SK-N-SH (cell line): ENCODE results near the gene PPP1R18. TPM values are rescaled to one million over a fixed set of nuclear protein-coding genes. Genes with fewer than 3 reads are reported as not detected.
A peak's percentile ranks its signal among the peaks of the same experiment; 100 is the strongest.

Experiments used
- CTCF ChIA-PET: fragments of 300-600, 350-600 bp; formaldehyde crosslinking; extraction: SDS; loops from one replicate; lab custom pipeline; 2021; lab: Yijun Ruan, JAX
- POLR2A ChIA-PET: fragments of 350-600 bp; sonication (Branson Sonifier 250); formaldehyde crosslinking; extraction: SDS; loops from one replicate; lab custom pipeline; 2020; ENCODE audit warnings: antibody characterized with exemption, inconsistent platforms; lab: Yijun Ruan, JAX
- DNase-seq: peaks from one replicate; pipeline ENCODE4 v3.0.0; 2012
- H2AFZ ChIP-seq: fragments of 200-600 bp; sonication (generic); 2 replicates; pipeline ENCODE4 v1.8.1; 2016; ENCODE audit warnings: antibody characterized with exemption, mild to moderate bottlenecking, low read depth
- H3F3A ChIP-seq: fragments of 200-600 bp; sonication (generic); replicated peaks from 2 replicates; pipeline ENCODE3; 2016; ENCODE audit warnings: antibody characterized with exemption, mild to moderate bottlenecking; ENCODE audit not compliant: insufficient read depth
- H3K27ac ChIP-seq, 2 experiments: fragments of 200-500 bp in 1 of 2; fragments of 200-600 bp in 1 of 2; sonication (Bioruptor generic) in 1 of 2; sonication (generic), shearing (Covaris generic) in 1 of 2; 2 replicates each; pipeline versions ENCODE4 v1.5.1 to v1.6.1; 2014 to 2016; ENCODE audit warnings: low read depth in 2 of 2, inconsistent platforms in 1 of 2, low read length in 1 of 2, mild to moderate bottlenecking in 1 of 2, mixed read lengths in 1 of 2
- H3K27me3 ChIP-seq: fragments of 200-600 bp; sonication (generic), shearing (Covaris generic); 2 replicates; pipeline ENCODE4 v1.6.1; 2016; ENCODE audit warnings: mixed run types; ENCODE audit not compliant: insufficient read depth
- H3K36me3 ChIP-seq, 2 experiments: fragments of 200-500 bp in 1 of 2; fragments of 200-600 bp in 1 of 2; sonication (Bioruptor generic) in 1 of 2; sonication (generic) in 1 of 2; replicated peaks in 1 of 2; 2 replicates each; pipeline versions ENCODE3 to v1.5.1; 2014 to 2016; ENCODE audit warnings: low read length in 1 of 2, mild to moderate bottlenecking in 1 of 2; ENCODE audit not compliant: insufficient read depth in 2 of 2, control insufficient read depth in 1 of 2
- H3K4me1 ChIP-seq, 2 experiments: fragments of 200-500 bp in 1 of 2; fragments of 200-600 bp in 1 of 2; sonication (Bioruptor generic) in 1 of 2; sonication (generic), shearing (Covaris generic) in 1 of 2; 2 replicates each; pipeline versions ENCODE4 v1.5.1 to v1.6.1; 2014 to 2016; ENCODE audit warnings: low read depth in 1 of 2, low read length in 1 of 2, mixed run types in 1 of 2; ENCODE audit not compliant: insufficient read depth in 2 of 2, control insufficient read depth in 1 of 2
- H3K4me2 ChIP-seq: fragments of 200-600 bp; sonication (generic), shearing (Covaris generic); 2 replicates; pipeline ENCODE4 v1.6.1; 2017; ENCODE audit warnings: mixed run types
- H3K4me3 ChIP-seq, 2 experiments: fragments of 200-500 bp in 1 of 2; fragments of 200-600 bp in 1 of 2; sonication (Bioruptor generic) in 1 of 2; sonication (generic), shearing (Covaris generic) in 1 of 2; 2 replicates each; pipeline versions ENCODE4 v1.5.1 to v1.8.1; 2014 to 2016; ENCODE audit warnings: low read depth in 2 of 2, inconsistent platforms in 1 of 2, low read length in 1 of 2, mild to moderate bottlenecking in 1 of 2, mixed read lengths in 1 of 2, moderate library complexity in 1 of 2
- H3K79me2 ChIP-seq: fragments of 200-600 bp; sonication (generic); 2 replicates; pipeline ENCODE4 v1.8.1; 2017; ENCODE audit warnings: mild to moderate bottlenecking; ENCODE audit not compliant: insufficient read depth
- H3K9ac ChIP-seq: fragments of 200-600 bp; sonication (generic); 2 replicates; pipeline ENCODE4 v1.6.1; 2017; ENCODE audit warnings: mixed run types
- H3K9me2 ChIP-seq: fragments of 200-600 bp; sonication (generic); 2 replicates; pipeline ENCODE4 v1.6.1; 2017; ENCODE audit warnings: mixed run types
- H3K9me3 ChIP-seq: fragments of 200-600 bp; sonication (generic); 2 replicates; pipeline ENCODE4 v1.6.1; 2017; ENCODE audit warnings: mixed run types, mild to moderate bottlenecking, moderate library complexity
- H4K20me1 ChIP-seq: fragments of 200-600 bp; sonication (generic); 2 replicates; pipeline ENCODE4 v1.6.1; 2017; ENCODE audit warnings: mild to moderate bottlenecking, mixed run types; ENCODE audit not compliant: insufficient read depth
- ELF1 ChIP-seq: IDR thresholded peaks from 2 replicates; pipeline ENCODE4 v1.4.0; 2012
- EP300 ChIP-seq, 2 experiments: IDR thresholded peaks; 2 replicates each; pipeline versions ENCODE4 v1.4.0 to v1.6.1; 2012; ENCODE audit warnings: borderline replicate concordance in 1 of 2, low read depth in 1 of 2, low read length in 1 of 2
- EZH2phosphoT487 ChIP-seq: fragments of 200-600 bp; sonication (generic); IDR thresholded peaks from 2 replicates; pipeline ENCODE4 v1.6.1; 2017; ENCODE audit warnings: low read depth, mixed run types, mild to moderate bottlenecking, antibody characterized with exemption, moderate library complexity, borderline replicate concordance
- FOSL2 ChIP-seq: IDR thresholded peaks from 2 replicates; pipeline ENCODE4 v1.4.0; 2012; ENCODE audit warnings: low read depth, mild to moderate bottlenecking, moderate library complexity, borderline replicate concordance
- FOXJ3 ChIP-seq: sonication (generic); formaldehyde crosslinking; IDR thresholded peaks from 2 replicates; pipeline ENCODE4 v1.5.1; 2020; ENCODE audit warnings: mild to moderate bottlenecking, missing genetic modification reagents
- MXI1 ChIP-seq: IDR thresholded peaks from 2 replicates; pipeline ENCODE4 v1.6.1; 2012; ENCODE audit warnings: mild to moderate bottlenecking, low read depth, low read length, improper control_type of control experiment
- POLR2AphosphoS5 ChIP-seq: IDR thresholded peaks from 2 replicates; pipeline ENCODE4 v1.6.1; 2012; ENCODE audit warnings: low read depth, low read length
- RFX5 ChIP-seq: IDR thresholded peaks from 2 replicates; pipeline ENCODE4 v1.6.1; 2012; ENCODE audit warnings: mild to moderate bottlenecking, improper control_type of control experiment, low read length
- TCF12 ChIP-seq: IDR thresholded peaks from 2 replicates; pipeline ENCODE4 v1.4.0; 2012
- YY1 ChIP-seq: IDR thresholded peaks from 2 replicates; pipeline ENCODE4 v1.4.0; 2012; ENCODE audit warnings: low read depth, mild to moderate bottlenecking
- WGBS: methylation state at CpG from one replicate; pipeline ENCODE4 v1.1.6; 2017; ENCODE audit warnings: low lambda C conversion rate; 5-methylcytosine and 5-hydroxymethylcytosine counted together
- polyA plus RNA-seq, 3 experiments: library from polyadenylated mRNA; depleted of rRNA; stranded (reverse); fragments of >200 nt; gene quantifications; 2 replicates each; pipeline ENCODE4 v1.2.3, GENCODE V29; 2012
- TF ChIP-seq, protein P1 (sequence below): IDR thresholded peaks from 2 replicates; pipeline ENCODE4 v1.4.0; 2012; ENCODE audit warnings: low read depth, borderline replicate concordance
- TF ChIP-seq, protein P2 (sequence below): fragments of 200-600 bp; sonication (generic); IDR thresholded peaks from 2 replicates; pipeline ENCODE4 v1.6.1; 2017; ENCODE audit warnings: antibody characterized with exemption, mild to moderate bottlenecking, moderate library complexity
- TF ChIP-seq, protein P3 (sequence below): IDR thresholded peaks from 2 replicates; pipeline ENCODE4 v1.6.1; 2012; ENCODE audit warnings: mild to moderate bottlenecking, low read depth, low read length, moderate library complexity

PPP1R18 gene
- polyA plus RNA-seq, 1 of the 3 experiments (the other 2 are of a cell fraction): 73.2 TPM

DNA sequence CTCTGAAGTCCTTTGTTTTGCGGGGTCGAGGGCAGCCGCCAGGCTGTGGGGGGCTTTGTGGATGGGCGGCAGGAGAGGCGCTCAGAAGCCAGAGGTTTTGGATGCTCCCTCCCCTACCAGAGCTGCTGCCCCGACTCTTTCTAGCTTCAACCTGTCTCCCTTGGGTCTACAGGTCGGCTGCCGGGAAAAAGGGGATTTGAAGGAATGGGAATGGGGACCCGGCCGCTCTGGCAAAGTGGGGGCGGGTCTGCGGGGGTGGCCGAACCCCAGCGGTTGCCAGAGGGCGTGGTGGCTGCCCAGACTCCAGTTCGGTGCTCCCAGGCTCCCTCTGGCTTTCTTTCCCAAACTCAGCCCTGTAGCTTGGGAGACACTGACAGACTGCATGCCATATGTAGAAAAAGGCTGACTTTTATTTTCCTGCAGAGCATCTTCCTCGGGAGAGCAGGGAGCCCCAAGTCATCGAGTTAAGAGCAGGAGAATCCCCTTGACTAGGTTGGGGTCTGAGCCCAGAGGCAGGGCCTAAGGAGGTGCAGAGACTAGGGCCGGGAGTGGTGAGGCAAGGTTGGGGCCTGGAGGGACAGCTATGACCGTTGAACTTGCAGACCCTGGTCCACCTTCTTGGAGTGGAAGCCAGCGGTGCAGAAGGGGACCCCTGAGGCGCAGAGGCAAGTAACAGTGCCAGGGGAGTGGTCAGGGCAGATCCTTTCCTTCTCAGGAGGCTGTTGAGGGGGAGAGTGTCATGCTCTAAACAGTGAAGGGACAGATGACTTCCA, 1.4 kb upstream of the PPP1R18 start:
- POLR2A ChIA-PET: interaction anchor here (0.9 to 1.9 kb wide), 6 partner anchors 29 to 73 kb away, joined by 3 to 10 read pairs (median 4); partner anchors contain the start of genes MDC1 and MRPS18B
- no peaks in the 10 kb centered on the region for H3K27me3 ChIP-seq
- no peaks in the 10 kb centered on the region; the same call in 1 of the 2 replicates for H4K20me1 ChIP-seq
- H3K9me3 ChIP-seq: no peaks in the 10 kb centered on the region
- peak; percentile 47 for DNase-seq
- H3K36me3 ChIP-seq: peaks cover 0 to 7% of the 10 kb centered on the region in 2 experiments
- peak overlapping the region; percentile 97 for H3K9ac ChIP-seq
- no peaks in the 10 kb centered on the region for H3K9me2 ChIP-seq
- WGBS: 13% methylated on average over 11 of the region's 22 CpGs
- peak overlapping the region; percentile 49 for H2AFZ ChIP-seq
- peak overlapping the region; percentile 93 to 97 for H3K27ac ChIP-seq
- H3K4me2 ChIP-seq: peak overlapping the region; percentile 98
- TF ChIP-seq, protein P1, sequence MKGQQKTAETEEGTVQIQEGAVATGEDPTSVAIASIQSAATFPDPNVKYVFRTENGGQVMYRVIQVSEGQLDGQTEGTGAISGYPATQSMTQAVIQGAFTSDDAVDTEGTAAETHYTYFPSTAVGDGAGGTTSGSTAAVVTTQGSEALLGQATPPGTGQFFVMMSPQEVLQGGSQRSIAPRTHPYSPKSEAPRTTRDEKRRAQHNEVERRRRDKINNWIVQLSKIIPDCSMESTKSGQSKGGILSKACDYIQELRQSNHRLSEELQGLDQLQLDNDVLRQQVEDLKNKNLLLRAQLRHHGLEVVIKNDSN: no peak
- TF ChIP-seq POLR2AphosphoS5 (peak; percentile 40; the same call in 1 of the 2 replicates), MXI1 (peak; percentile 34), YY1 (no peak)
- TF ChIP-seq, protein P2, sequence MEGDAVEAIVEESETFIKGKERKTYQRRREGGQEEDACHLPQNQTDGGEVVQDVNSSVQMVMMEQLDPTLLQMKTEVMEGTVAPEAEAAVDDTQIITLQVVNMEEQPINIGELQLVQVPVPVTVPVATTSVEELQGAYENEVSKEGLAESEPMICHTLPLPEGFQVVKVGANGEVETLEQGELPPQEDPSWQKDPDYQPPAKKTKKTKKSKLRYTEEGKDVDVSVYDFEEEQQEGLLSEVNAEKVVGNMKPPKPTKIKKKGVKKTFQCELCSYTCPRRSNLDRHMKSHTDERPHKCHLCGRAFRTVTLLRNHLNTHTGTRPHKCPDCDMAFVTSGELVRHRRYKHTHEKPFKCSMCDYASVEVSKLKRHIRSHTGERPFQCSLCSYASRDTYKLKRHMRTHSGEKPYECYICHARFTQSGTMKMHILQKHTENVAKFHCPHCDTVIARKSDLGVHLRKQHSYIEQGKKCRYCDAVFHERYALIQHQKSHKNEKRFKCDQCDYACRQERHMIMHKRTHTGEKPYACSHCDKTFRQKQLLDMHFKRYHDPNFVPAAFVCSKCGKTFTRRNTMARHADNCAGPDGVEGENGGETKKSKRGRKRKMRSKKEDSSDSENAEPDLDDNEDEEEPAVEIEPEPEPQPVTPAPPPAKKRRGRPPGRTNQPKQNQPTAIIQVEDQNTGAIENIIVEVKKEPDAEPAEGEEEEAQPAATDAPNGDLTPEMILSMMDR: peak; percentile 27; the same call in 1 of the 2 replicates
- CTCF ChIA-PET: interaction anchor here (2.2 to 29.8 kb wide), 3 partner anchors 9 to 35 kb away, joined by 5 to 838 read pairs (median 56); partner anchors contain the start of genes FLOT1, MDC1 and TUBB
- peaks cover 76% of the 10 kb centered on the region for H3K79me2 ChIP-seq
- peaks cover 9% of the 10 kb centered on the region for H3F3A ChIP-seq
- peak overlapping the region; percentile 74 to 77 for H3K4me3 ChIP-seq
- H3K4me1 ChIP-seq: peaks cover 17 to 60% of the 10 kb centered on the region in 2 experiments; a peak in 2 of 4 replicates

DNA sequence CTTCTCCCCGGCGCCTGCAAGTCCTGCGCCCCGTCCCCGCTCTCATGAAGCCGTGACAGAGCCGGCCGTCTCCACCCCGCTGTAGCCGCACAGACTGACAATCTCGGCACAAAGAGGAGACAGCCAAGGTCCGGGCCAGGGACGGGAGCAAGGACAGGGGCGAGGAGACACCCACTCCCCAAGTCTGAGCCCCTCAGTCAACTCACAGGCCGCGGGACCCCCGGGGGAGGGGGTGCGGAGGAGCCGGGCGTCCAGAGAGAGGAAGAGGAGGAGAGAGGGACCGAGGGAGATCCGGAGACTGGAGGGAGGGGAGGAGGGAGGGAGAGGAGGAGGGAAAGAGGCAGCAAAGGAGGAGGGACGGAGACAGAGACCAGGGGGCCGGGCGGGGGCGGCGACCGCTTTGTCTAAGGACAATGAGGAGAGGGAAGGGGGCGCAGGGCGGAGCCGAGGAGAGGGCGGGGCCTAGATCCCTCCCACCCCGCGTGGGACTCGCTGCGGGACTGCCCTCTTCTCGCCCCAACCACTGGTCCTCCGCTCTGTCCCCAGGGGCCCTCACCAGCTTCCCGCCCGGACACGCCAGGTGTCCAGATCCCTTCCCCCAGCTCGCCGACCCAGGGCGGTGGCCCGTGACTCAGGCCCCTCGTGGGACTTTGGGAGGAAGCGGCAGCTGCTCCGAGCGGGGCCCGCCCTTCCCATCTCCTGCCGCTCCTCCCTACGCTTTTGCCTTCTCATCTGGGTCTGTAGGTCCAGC, 638 bp upstream of the PPP1R18 start:
- H3F3A ChIP-seq: peaks cover 16% of the 10 kb centered on the region
- H3K36me3 ChIP-seq: peaks cover 0 to 7% of the 10 kb centered on the region in 2 experiments
- POLR2A ChIA-PET: interaction anchor here (0.9 to 1.9 kb wide), 5 partner anchors 30 to 72 kb away, joined by 3 to 10 read pairs (median 5); partner anchors contain the start of gene MDC1
- peak overlapping the region; percentile 98 for H3K4me2 ChIP-seq
- peaks cover 84% of the 10 kb centered on the region for H3K79me2 ChIP-seq
- peak overlapping the region; percentile 97 for H3K9ac ChIP-seq
- H3K9me2 ChIP-seq: no peaks in the 10 kb centered on the region
- WGBS: 3% methylated on average over 34 of the region's 52 CpGs
- H3K9me3 ChIP-seq: no peaks in the 10 kb centered on the region
- DNase-seq: peak; percentile 93
- H3K27ac ChIP-seq: peak overlapping the region; percentile 93 to 97
- H3K27me3 ChIP-seq: no peaks in the 10 kb centered on the region
- H2AFZ ChIP-seq: peak overlapping the region; percentile 49
- peaks cover 17 to 66% of the 10 kb centered on the region in 2 experiments; a peak in 2 of 4 replicates for H3K4me1 ChIP-seq
- CTCF ChIA-PET: interaction anchor here (2.2 to 29.8 kb wide), 3 partner anchors 8 to 36 kb away, joined by 5 to 838 read pairs (median 56); partner anchors contain the start of genes FLOT1, MDC1 and TUBB
- H4K20me1 ChIP-seq: no peaks in the 10 kb centered on the region; the same call in 1 of the 2 replicates
- H3K4me3 ChIP-seq: peak overlapping the region; percentile 74 to 77
- TF ChIP-seq ELF1: 0 out of 2 replicates have a peak, but pooled peaks have one; percentile 19
- peak in 1 of 2 experiments; percentile 43; a peak in 1 of 4 replicates for TF ChIP-seq EP300 (IDR thresholded peaks at IDR 0.05; ENCODE audit: borderline replicate concordance in 1 of 2, low read depth in 1 of 2, low read length in 1 of 2)
- TF ChIP-seq FOSL2: peak; percentile 54; the same call in 1 of the 2 replicates
- TF ChIP-seq, protein P3, sequence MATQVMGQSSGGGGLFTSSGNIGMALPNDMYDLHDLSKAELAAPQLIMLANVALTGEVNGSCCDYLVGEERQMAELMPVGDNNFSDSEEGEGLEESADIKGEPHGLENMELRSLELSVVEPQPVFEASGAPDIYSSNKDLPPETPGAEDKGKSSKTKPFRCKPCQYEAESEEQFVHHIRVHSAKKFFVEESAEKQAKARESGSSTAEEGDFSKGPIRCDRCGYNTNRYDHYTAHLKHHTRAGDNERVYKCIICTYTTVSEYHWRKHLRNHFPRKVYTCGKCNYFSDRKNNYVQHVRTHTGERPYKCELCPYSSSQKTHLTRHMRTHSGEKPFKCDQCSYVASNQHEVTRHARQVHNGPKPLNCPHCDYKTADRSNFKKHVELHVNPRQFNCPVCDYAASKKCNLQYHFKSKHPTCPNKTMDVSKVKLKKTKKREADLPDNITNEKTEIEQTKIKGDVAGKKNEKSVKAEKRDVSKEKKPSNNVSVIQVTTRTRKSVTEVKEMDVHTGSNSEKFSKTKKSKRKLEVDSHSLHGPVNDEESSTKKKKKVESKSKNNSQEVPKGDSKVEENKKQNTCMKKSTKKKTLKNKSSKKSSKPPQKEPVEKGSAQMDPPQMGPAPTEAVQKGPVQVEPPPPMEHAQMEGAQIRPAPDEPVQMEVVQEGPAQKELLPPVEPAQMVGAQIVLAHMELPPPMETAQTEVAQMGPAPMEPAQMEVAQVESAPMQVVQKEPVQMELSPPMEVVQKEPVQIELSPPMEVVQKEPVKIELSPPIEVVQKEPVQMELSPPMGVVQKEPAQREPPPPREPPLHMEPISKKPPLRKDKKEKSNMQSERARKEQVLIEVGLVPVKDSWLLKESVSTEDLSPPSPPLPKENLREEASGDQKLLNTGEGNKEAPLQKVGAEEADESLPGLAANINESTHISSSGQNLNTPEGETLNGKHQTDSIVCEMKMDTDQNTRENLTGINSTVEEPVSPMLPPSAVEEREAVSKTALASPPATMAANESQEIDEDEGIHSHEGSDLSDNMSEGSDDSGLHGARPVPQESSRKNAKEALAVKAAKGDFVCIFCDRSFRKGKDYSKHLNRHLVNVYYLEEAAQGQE: 0 out of 2 replicates have a peak, but pooled peaks have one; percentile 48
- TF ChIP-seq EZH2phosphoT487: no peak
- no peak for TF ChIP-seq RFX5
- peak; percentile 73 for TF ChIP-seq TCF12
- TF ChIP-seq, protein P2: no peak
- TF ChIP-seq FOXJ3: no peak
